GM18867 (cell line): ENCODE data around the gene CACTIN.
"Not testable (repeated sequence)": the region's sequence is repeated elsewhere in the genome, so short reads cannot be mapped to it uniquely, and the experiment has no call there.

Source experiments
- ATAC-seq: cut with Tn5 transposase; IDR thresholded peaks from one replicate; pipeline ENCODE4 v1.9.1; 2021; ENCODE audit warnings: mild to moderate bottlenecking, moderate library complexity; ENCODE audit not compliant: unreplicated experiment

The CACTIN gene

GRCh38 chr19:3590991-3591659 lies 35.5 kb downstream of the CACTIN start:
- ATAC-seq, result no peak

- no peak for ATAC-seq
Measured at GRCh38 chr19:3589949-3590348, 36.6 kb downstream of the CACTIN start.

DNA sequence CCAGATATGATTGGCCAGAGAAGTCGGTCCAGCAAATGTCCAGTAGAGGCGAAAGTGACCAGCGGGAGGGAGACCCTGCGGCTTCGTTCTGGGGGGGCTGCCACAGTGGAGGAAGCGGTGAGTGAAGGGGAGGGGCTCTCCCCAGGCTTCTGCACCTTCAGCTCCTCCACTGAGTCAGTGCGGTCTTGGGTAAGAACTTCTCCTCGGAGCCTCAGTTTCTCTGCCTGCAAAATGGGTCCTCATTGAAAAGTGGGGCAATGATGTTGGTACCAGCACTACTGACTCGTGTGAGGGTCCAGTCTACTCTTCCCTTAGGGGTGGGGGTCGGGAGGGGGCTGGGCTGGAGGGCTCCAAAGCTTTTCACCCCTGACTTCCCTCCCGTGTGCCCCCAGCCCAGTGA lies 37.2 kb downstream of the CACTIN start:
- no peak for ATAC-seq

DNA sequence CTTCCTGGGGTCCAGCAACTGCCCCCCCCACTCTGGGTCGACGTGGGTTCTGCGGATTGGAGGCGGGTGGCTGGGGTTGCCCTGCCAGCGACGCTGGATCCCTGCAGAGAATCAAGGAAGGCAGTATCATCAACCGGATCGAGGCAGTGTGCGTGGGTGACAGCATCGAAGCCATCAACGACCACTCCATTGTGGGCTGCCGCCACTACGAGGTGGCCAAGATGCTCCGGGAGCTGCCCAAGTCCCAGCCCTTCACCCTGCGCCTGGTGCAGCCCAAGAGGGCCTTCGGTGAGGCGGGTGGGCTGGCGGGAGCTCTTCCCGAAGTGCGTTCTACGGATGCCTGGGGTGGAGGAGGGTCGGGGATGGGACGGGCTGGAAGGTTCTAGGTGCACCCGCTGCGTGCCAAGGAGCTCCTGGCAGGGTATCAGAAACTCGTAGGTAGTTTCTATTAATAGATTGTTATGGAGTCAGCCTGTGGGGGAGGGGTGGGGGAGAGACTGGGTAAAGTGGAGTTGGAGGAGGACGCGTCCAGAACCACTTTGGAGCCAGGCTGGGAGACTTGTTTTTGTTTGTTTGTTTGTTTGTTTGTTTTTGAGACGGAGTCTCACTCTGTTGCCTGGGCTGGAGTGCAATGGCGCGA lies 39.8 kb downstream of the CACTIN start:
- ATAC-seq, result no peak

- no peak for ATAC-seq
Measured at GRCh38 chr19:3586127-3586626, 40.4 kb downstream of the CACTIN start.

DNA sequence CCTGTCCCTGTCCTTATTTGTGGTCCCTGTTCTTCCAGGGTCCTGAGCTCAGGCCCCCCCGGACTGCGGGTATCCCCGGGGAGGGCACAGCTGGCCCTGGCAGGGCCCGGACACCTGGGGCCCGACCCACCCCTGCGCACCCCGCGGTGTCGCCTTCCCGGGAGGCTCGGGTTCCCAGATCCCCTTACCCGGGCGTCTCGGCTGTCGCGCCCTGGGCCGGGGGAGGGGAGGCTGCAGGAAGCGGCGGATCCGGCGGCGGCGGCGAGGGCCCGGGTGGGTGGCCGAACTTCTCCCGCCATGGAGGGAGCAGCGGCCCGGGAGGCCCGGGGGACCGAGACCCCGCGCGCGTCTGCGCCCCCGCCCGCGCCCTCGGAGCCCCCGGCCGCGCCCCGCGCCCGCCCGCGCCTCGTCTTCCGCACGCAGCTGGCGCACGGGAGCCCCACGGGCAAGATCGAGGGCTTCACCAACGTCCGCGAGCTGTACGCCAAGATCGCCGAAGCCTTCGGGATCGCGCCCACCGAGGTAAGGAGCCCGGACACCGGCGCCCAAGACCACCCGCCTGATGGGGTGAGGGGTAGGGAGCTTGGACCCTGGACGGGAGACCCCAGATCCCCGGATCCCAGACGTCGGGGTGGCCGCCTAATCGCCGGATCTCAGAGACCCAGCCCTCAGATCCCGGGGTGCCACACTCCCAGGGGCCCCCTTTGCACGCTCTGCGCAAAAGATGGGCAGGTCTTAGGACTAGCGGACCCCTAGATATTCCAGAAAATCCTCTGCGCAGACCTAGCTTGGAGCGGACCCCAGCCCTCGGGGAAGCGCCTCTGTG lies 41.1 kb downstream of the CACTIN start, which contains the start of gene GIPC3:
Gene GIPC3, plus strand, starts transcription at position 178 of the 826 bp plus-strand sequence. Its CDS starts 120 bp downstream, at position 298.
- ATAC-seq, result no peak

- not testable (repeated sequence) for ATAC-seq
Measured at GRCh38 chr19:3584036-3584802, 42.4 kb downstream of the CACTIN start.

DNA sequence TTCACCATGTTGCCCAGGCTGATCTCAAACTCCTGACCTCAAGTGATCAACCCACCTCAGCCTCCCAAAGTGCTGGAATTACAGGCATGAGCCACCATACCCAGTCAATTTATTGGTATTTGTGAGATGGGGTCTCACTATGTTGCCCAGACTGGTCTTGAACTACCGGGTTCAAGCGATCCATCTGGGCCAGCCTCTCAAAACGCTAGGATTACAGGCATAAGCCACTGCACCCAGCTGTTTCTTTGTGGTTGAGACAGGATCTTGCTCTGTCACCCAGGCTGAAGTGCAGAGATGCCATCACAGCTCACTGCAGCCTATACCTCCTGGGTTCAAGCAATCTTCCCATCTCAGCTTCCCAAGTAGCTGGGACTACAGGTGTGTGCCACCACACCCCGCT lies 44.8 kb downstream of the CACTIN start:
- not testable (repeated sequence) for ATAC-seq

GRCh38 chr19:3580156-3580934 lies 46.2 kb downstream of the CACTIN start:
- no peak for ATAC-seq

- no peak for ATAC-seq
Measured at GRCh38 chr19:3578390-3578789, 48.2 kb downstream of the CACTIN start.

DNA sequence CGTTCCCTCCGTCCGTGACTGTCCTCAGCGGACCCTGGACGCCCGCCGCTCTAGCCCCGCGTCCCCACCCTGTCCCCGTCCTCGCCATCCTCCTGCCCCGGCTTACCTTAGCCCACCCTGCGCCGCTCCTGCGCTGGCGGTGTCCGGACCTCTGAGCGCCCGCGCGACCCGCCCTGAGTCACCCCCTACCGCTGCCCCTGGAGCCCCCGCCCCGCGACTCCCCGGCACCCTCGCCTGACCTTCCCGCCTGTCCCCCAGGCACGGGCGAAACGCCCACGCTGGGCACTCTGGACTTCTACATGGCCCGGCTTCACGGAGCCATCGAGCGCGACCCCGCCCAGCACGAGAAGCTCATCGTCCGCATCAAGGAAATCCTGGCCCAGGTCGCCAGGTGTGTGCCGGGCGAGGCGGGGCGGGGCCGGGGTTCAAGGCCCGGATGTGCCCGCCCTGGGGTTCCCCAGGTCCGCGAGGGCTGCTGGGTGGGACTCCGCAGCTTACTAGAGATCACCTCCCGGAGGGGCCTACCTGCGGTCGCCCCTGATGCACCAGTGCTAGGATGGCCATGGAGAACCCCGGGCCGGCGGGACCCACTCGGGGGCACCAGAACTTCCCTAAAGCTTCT lies 48.8 kb downstream of the CACTIN start:
- ATAC-seq, result no peak

GRCh38 chr19:3576696-3577443 lies 49.7 kb downstream of the CACTIN start:
- no peak for ATAC-seq

GRCh38 chr19:3575949-3576673 lies 50.5 kb downstream of the CACTIN start:
- ATAC-seq, result no peak

GRCh38 chr19:3575260-3575741 lies 51.3 kb downstream of the CACTIN start:
- ATAC-seq, result no peak

GRCh38 chr19:3573858-3574637 lies 52.5 kb downstream of the CACTIN start:
- peak; percentile 34 for ATAC-seq

DNA sequence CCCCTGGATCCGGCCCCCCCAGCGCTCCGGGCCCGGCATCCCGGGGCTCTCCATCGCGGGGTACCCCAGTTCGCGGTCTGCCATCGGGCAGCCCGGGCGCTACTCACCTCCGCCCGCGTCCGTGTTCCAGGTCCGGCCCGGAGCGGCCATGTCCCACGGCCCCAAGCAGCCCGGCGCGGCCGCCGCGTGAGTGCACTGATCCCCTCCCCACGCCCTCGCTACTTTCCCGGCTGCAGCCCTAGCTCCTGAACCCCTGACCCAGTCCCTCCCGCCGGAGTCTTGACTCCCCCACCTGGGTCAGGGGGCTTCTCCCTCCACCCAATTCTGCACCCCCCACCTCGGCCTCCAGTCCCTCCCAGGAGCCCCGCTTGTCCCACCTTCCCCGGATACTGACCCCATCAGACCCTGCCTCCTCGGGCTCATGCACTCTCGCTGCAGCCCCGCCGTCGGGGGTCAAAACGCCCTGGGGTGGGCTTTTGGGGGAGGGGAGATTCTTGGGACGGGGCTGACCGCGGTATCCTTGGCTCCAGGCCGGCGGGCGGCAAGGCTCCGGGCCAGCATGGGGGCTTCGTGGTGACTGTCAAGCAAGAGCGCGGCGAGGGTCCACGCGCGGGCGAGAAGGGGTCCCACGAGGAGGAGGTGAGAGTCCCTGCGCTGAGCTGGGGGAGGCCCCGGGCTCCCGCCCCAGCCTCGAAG lies 53.3 kb downstream of the CACTIN start:
- peak; percentile 4 for ATAC-seq

GRCh38 chr19:3572855-3573161 lies 53.8 kb downstream of the CACTIN start, which contains the start of gene HMG20B:
Gene HMG20B (plus strand): TSS chr19:3572944. CDS start chr19:3573310, 366 bp downstream.
- no peak for ATAC-seq
